GM23248 (cell line): ENCODE results near the gene ZSCAN1. TPM values are rescaled to one million over a fixed set of nuclear protein-coding genes. Genes with fewer than 3 reads are reported as not detected.

Source experiments
- DNase-seq: peaks from one replicate; pipeline ENCODE4 v3.0.0-alpha.2; 2015
- H2AFZ ChIP-seq: fragments of 200-600 bp; sonication (generic); 2 replicates; pipeline ENCODE4 v1.6.1; 2016; ENCODE audit warnings: antibody characterized with exemption
- H3F3A ChIP-seq: fragments of 200-600 bp; sonication (generic); 2 replicates; pipeline ENCODE4 v1.6.1; 2016; ENCODE audit warnings: mild to moderate bottlenecking, antibody characterized with exemption, mixed run types; ENCODE audit not compliant: insufficient read depth
- H3K27ac ChIP-seq: fragments of 200-600 bp; sonication (generic); 2 replicates; pipeline ENCODE4 v1.5.1; 2016; ENCODE audit warnings: mild to moderate bottlenecking
- H3K27me3 ChIP-seq: fragments of 200-600 bp; sonication (generic); replicated peaks from 2 replicates; pipeline ENCODE4 v1.6.1; 2016; ENCODE audit warnings: mild to moderate bottlenecking; ENCODE audit not compliant: insufficient read depth
- H3K36me3 ChIP-seq: fragments of 200-600 bp; sonication (generic); 2 replicates; pipeline ENCODE4 v1.6.1; 2016; ENCODE audit warnings: low read depth, mild to moderate bottlenecking
- H3K4me1 ChIP-seq: fragments of 200-600 bp; sonication (generic); 2 replicates; pipeline ENCODE4 v1.6.1; 2016; ENCODE audit warnings: mild to moderate bottlenecking; ENCODE audit not compliant: insufficient read depth
- H3K4me2 ChIP-seq: fragments of 200-600 bp; sonication (generic); one replicate; pipeline ENCODE4 v1.6.1; 2016; ENCODE audit warnings: mild to moderate bottlenecking; ENCODE audit not compliant: unreplicated experiment
- H3K4me3 ChIP-seq: fragments of 200-600 bp; sonication (generic); 2 replicates; pipeline ENCODE4 v1.5.1; 2016; ENCODE audit warnings: mild to moderate bottlenecking
- H3K79me2 ChIP-seq: fragments of 200-600 bp; sonication (generic); 2 replicates; pipeline ENCODE4 v1.6.1; 2016; ENCODE audit warnings: mild to moderate bottlenecking; ENCODE audit not compliant: insufficient read depth
- H3K9ac ChIP-seq: fragments of 200-600 bp; sonication (generic); 2 replicates; pipeline ENCODE4 v1.6.1; 2016; ENCODE audit warnings: mild to moderate bottlenecking
- H3K9me2 ChIP-seq: fragments of 200-600 bp; sonication (generic); 2 replicates; pipeline ENCODE4 v1.6.1; 2016; ENCODE audit warnings: mixed run types, mild to moderate bottlenecking, moderate library complexity; ENCODE audit not compliant: insufficient read depth
- H3K9me3 ChIP-seq: fragments of 200-600 bp; sonication (generic); one replicate; pipeline ENCODE4 v1.6.1; 2017; ENCODE audit warnings: low read depth
- H4K20me1 ChIP-seq: fragments of 200-600 bp; sonication (generic); 2 replicates; pipeline ENCODE4 v1.6.0; 2016; ENCODE audit not compliant: insufficient read depth
- EZH2 ChIP-seq: fragments of 200-600 bp; sonication (generic); IDR thresholded peaks from 2 replicates; pipeline ENCODE4 v1.6.1; 2018; ENCODE audit warnings: antibody characterized with exemption, mild to moderate bottlenecking; ENCODE audit not compliant: insufficient read depth, poor library complexity, severe bottlenecking
- EZH2phosphoT487 ChIP-seq: fragments of 200-600 bp; sonication (generic); IDR thresholded peaks from 2 replicates; pipeline ENCODE4 v1.6.1; 2018; ENCODE audit warnings: antibody characterized with exemption, moderate library complexity, mild to moderate bottlenecking, low read depth; ENCODE audit not compliant: insufficient read depth
- WGBS, 2 experiments: methylation state at CpG; one replicate each; pipeline ENCODE4 v1.1.6; 2015 to 2017; ENCODE audit warnings: low lambda C conversion rate in 2 of 2, low coverage in 1 of 2; ENCODE audit errors: missing lambda C conversion rate in 2 of 2; 5-methylcytosine and 5-hydroxymethylcytosine counted together
- in situ Hi-C: fragments of 300-500 bp; cut with MboI; formaldehyde crosslinking; loops from 2 replicates; pipeline ENCODE4 v1.15.0; 2020
- polyA plus RNA-seq: library from polyadenylated mRNA; unstranded; fragments of >200 nt; fragmentation: Nextera tagmentation; extraction: Ambion mirVana; gene quantifications from 2 replicates; pipeline ENCODE4 v1.2.1, GENCODE V29; 2016
- total RNA-seq: library from RNA; depleted of rRNA; stranded (reverse); fragments of >200 nt; shearing (Covaris generic); gene quantifications from 2 replicates; pipeline ENCODE4 v1.2.3, GENCODE V29; 2014

The ZSCAN1 gene
- total and polyA plus RNA-seq, 2 experiments from 2014 or later = 0.39 TPM; not detected in 1

- H3K9me2 ChIP-seq = no peaks in the 10 kb centered on the region
- TF ChIP-seq EZH2 (no peak), EZH2phosphoT487 (no peak)
- no peaks in the 10 kb centered on the region for H3K4me1 ChIP-seq
- no peaks in the 10 kb centered on the region for H3K27me3 ChIP-seq
- no peak overlapping the region for H3K27ac ChIP-seq
- no peaks in the 10 kb centered on the region for H3K36me3 ChIP-seq
- no peaks in the 10 kb centered on the region for H3K9me3 ChIP-seq
- no peak overlapping the region for H3K4me2 ChIP-seq
- H3K79me2 ChIP-seq = no peaks in the 10 kb centered on the region
- H3K9ac ChIP-seq = no peak overlapping the region
- WGBS, 2 experiments = 10 to 11% methylated on average over 35 to 41 of the region's 44 CpGs
- no peaks in the 10 kb centered on the region for H3F3A ChIP-seq
- no peak overlapping the region for H3K4me3 ChIP-seq
- in situ Hi-C loops = no loop called here
- no peak overlapping the region for H2AFZ ChIP-seq
- peak; percentile 12 for DNase-seq
- H4K20me1 ChIP-seq = no peaks in the 10 kb centered on the region
Observed at GRCh38 chr19:58037927-58038687, 4.3 kb downstream of the ZSCAN1 start.

GRCh38 chr19:58038688-58039204 lies 4.9 kb downstream of the ZSCAN1 start:
- Histone ChIP-seq H3K9me3 (no peaks in the 10 kb centered on the region), H3K27ac (no peak overlapping the region), H4K20me1 (no peaks in the 10 kb centered on the region), H3K4me3 (no peak overlapping the region), H3K9ac (no peak overlapping the region), H3K4me2 (no peak overlapping the region), H3F3A (no peaks in the 10 kb centered on the region), H3K79me2 (no peaks in the 10 kb centered on the region), H3K36me3 (no peaks in the 10 kb centered on the region), H3K4me1 (no peaks in the 10 kb centered on the region), H2AFZ (no peak overlapping the region), H3K9me2 (no peaks in the 10 kb centered on the region), H3K27me3 (no peaks in the 10 kb centered on the region)
- 4 to 10% methylated on average over 8 of the region's 8 CpGs for WGBS, 2 experiments
- no peak for TF ChIP-seq EZH2
- TF ChIP-seq EZH2phosphoT487 = no peak
- DNase-seq = peak; percentile 8
- in situ Hi-C loops = no loop called here

- in situ Hi-C loops = no loop called here
- WGBS, 2 experiments = 64 to 67% methylated on average over 20 to 21 of the region's 21 CpGs
- H3K9ac ChIP-seq = no peak overlapping the region
- TF ChIP-seq EZH2 (no peak), EZH2phosphoT487 (no peak)
- H3K4me1 ChIP-seq = no peaks in the 10 kb centered on the region
- H3K4me2 ChIP-seq = no peak overlapping the region
- no peaks in the 10 kb centered on the region for H4K20me1 ChIP-seq
- no peaks in the 10 kb centered on the region for H3K9me3 ChIP-seq
- no peaks in the 10 kb centered on the region for H3K36me3 ChIP-seq
- H3K79me2 ChIP-seq = no peaks in the 10 kb centered on the region
- no peaks in the 10 kb centered on the region for H3K27me3 ChIP-seq
- no peaks in the 10 kb centered on the region for H3F3A ChIP-seq
- DNase-seq = no peak
- H3K27ac ChIP-seq = no peak overlapping the region
- H3K4me3 ChIP-seq = no peak overlapping the region
- no peaks in the 10 kb centered on the region for H3K9me2 ChIP-seq
- no peak overlapping the region for H2AFZ ChIP-seq
Observed at GRCh38 chr19:58040751-58041525, 7.1 kb downstream of the ZSCAN1 start.

- no peak for DNase-seq
- no peak overlapping the region for H3K4me3 ChIP-seq
- no peaks in the 10 kb centered on the region for H3K79me2 ChIP-seq
- no peak overlapping the region for H3K9ac ChIP-seq
- H4K20me1 ChIP-seq = no peaks in the 10 kb centered on the region
- H3K9me3 ChIP-seq = no peaks in the 10 kb centered on the region
- H3K4me1 ChIP-seq = no peaks in the 10 kb centered on the region
- WGBS, 2 experiments = 30 to 34% methylated on average over 53 of the region's 54 CpGs
- in situ Hi-C loops = no loop called here
- TF ChIP-seq EZH2 = no peak
- TF ChIP-seq EZH2phosphoT487 = no peak
- H3K27ac ChIP-seq = no peak overlapping the region
- no peaks in the 10 kb centered on the region for H3K9me2 ChIP-seq
- H3F3A ChIP-seq = no peaks in the 10 kb centered on the region
- H2AFZ ChIP-seq = no peak overlapping the region
- no peak overlapping the region for H3K4me2 ChIP-seq
- no peaks in the 10 kb centered on the region for H3K27me3 ChIP-seq
- no peaks in the 10 kb centered on the region for H3K36me3 ChIP-seq
Observed at GRCh38 chr19:58042495-58043340, 8.9 kb downstream of the ZSCAN1 start.
